B cell (primary cell): Measurements from ENCODE around the gene GTF3C4.

ENCODE experiments used
- CTCF ChIP-seq: fragments of 200-600 bp; IDR thresholded peaks from one replicate; pipeline ENCODE4 v1.8.0; 2022; ENCODE audit warnings: antibody characterized with exemption, mild to moderate bottlenecking
- EZH2 ChIP-seq: IDR thresholded peaks from 2 replicates; pipeline ENCODE4 v1.6.1; 2012; ENCODE audit warnings: borderline replicate concordance, low read depth, mild to moderate bottlenecking, moderate library complexity, low read length; ENCODE audit not compliant: insufficient read depth, poor library complexity, severe bottlenecking

- TF ChIP-seq CTCF: no peak
- TF ChIP-seq EZH2: no peak
These were observed 53.5 kb downstream of the GTF3C4 start for GRCh38 chr9:132723809-132724208.
